GM12878 (cell line): ENCODE measurements around the gene BBC3. TPM values are rescaled to one million over a fixed set of nuclear protein-coding genes. Genes with fewer than 3 reads are reported as not detected.

Experiments
- ATAC-seq: fragments of 200-7000 bp; cut with Tn5 transposase; 3 replicates; pipeline ENCODE4 v1.9.1; 2020; ENCODE audit warnings: mild to moderate bottlenecking, moderate library complexity
- BruUV-seq: library from RNA; stranded (reverse); fragments of 400-500 nt; replicated peaks from 2 replicates; lab custom pipeline; 2021; lab: Mats Ljungman, UMichigan
- CTCF ChIA-PET: fragments of 300-600 bp; sonication (Branson Sonifier 250); formaldehyde crosslinking; extraction: SDS; loops from one replicate; lab custom pipeline; 2021; ENCODE audit warnings: inconsistent platforms; lab: Yijun Ruan, JAX
- POLR2A ChIA-PET: fragments of 350-600 bp; formaldehyde crosslinking; extraction: SDS; loops from one replicate; lab custom pipeline; 2021; ENCODE audit warnings: inconsistent platforms; lab: Charles Lee
- RAD21 ChIA-PET: fragments of 300-600 bp; sonication (Branson Sonifier 250); formaldehyde crosslinking; loops from one replicate; lab custom pipeline; 2023; ENCODE audit warnings: antibody characterized with exemption; ENCODE audit not compliant: unreplicated experiment; lab: Charles Lee
- SMC1A ChIA-PET: fragments of 300-600 bp; sonication (Branson Sonifier 250); formaldehyde crosslinking; loops from one replicate; lab custom pipeline; 2023; ENCODE audit not compliant: unreplicated experiment, uncharacterized antibody; lab: Charles Lee
- DNase-seq: peaks from one replicate; pipeline ENCODE4 v3.0.0-alpha.2; 2011; ENCODE audit warnings: low read depth, low spot score
- FAIRE-seq: peaks from 3 replicates; lab custom pipeline; 2011; peaks lifted over from hg19 to GRCh38; lab: Jason Lieb, UNC
- H2AFZ ChIP-seq: 2 replicates; pipeline ENCODE4 v1.6.0; 2011; ENCODE audit warnings: low read depth, low read length, control low read depth; ENCODE audit not compliant: control insufficient read depth
- H3K27ac ChIP-seq: 2 replicates; pipeline ENCODE4 v1.5.1; 2011; ENCODE audit warnings: control low read depth; ENCODE audit not compliant: control insufficient read depth, insufficient read depth
- H3K27me3 ChIP-seq, 2 experiments: replicated peaks in 1 of 2; 2 replicates each; pipeline versions ENCODE4 v1.6.0 to v1.6.1; 2011; ENCODE audit warnings: low read length in 1 of 2; ENCODE audit not compliant: control insufficient read depth in 2 of 2, insufficient read depth in 2 of 2
- H3K36me3 ChIP-seq, 2 experiments: 2 replicates each; pipeline ENCODE4 v1.5.1; 2011; ENCODE audit warnings: low read length in 1 of 2; ENCODE audit not compliant: control insufficient read depth in 2 of 2, insufficient read depth in 2 of 2
- H3K4me1 ChIP-seq: 2 replicates; pipeline ENCODE4 v1.6.1; 2011; ENCODE audit warnings: mild to moderate bottlenecking, low read length, moderate library complexity, mixed read lengths; ENCODE audit not compliant: control insufficient read depth, insufficient read depth
- H3K4me2 ChIP-seq: 2 replicates; pipeline ENCODE4 v1.6.0; 2011; ENCODE audit warnings: control low read depth; ENCODE audit not compliant: control insufficient read depth, insufficient read depth
- H3K4me3 ChIP-seq: fragments of 200-600 bp; sonication (generic); 2 replicates; pipeline ENCODE4 v1.5.1; 2016
- H3K79me2 ChIP-seq: 2 replicates; pipeline ENCODE4 v1.6.0; 2011; ENCODE audit warnings: low read length; ENCODE audit not compliant: control insufficient read depth, insufficient read depth
- H3K9ac ChIP-seq: 2 replicates; pipeline ENCODE4 v1.8.0; 2011; ENCODE audit warnings: low read length, control low read depth, mixed read lengths; ENCODE audit not compliant: control insufficient read depth, insufficient read depth
- H3K9me3 ChIP-seq: replicated peaks from 3 replicates; pipeline ENCODE4 v1.5.1; 2011; ENCODE audit warnings: mild to moderate bottlenecking, low read length; ENCODE audit not compliant: control insufficient read depth, insufficient read depth
- H4K20me1 ChIP-seq: 2 replicates; pipeline ENCODE4 v1.6.0; 2011; ENCODE audit not compliant: control insufficient read depth, insufficient read depth
- BHLHE40 ChIP-seq, 2 experiments: fragments of 450-650 bp in 1 of 2; IDR thresholded peaks; 2 replicates each; pipeline ENCODE4 v1.6.1; 2011 to 2017; ENCODE audit warnings: low read depth in 2 of 2, borderline replicate concordance in 1 of 2, improper control_type of control experiment in 1 of 2, low read length in 1 of 2, mild to moderate bottlenecking in 1 of 2
- EZH2 ChIP-seq: IDR thresholded peaks from 2 replicates; pipeline ENCODE4 v1.6.1; 2012; ENCODE audit warnings: low read depth, mild to moderate bottlenecking, control low read depth, inconsistent platforms, low read length, borderline replicate concordance; ENCODE audit not compliant: control insufficient read depth
- JUND ChIP-seq: IDR thresholded peaks from 2 replicates; pipeline ENCODE4 v1.6.1; 2012; ENCODE audit warnings: low read depth, mild to moderate bottlenecking, low read length, improper control_type of control experiment, moderate library complexity
- LARP7 ChIP-seq: fragments of 450-650 bp; IDR thresholded peaks from 2 replicates; pipeline ENCODE4 v1.6.1; 2017; ENCODE audit warnings: mild to moderate bottlenecking
- MTA3 ChIP-seq: IDR thresholded peaks from 2 replicates; pipeline ENCODE4 v1.6.1; 2012; ENCODE audit warnings: low read length, inconsistent platforms, borderline replicate concordance
- MYC ChIP-seq: IDR thresholded peaks from 2 replicates; pipeline ENCODE4 v1.6.1; 2011; ENCODE audit warnings: mild to moderate bottlenecking, low read length, moderate library complexity, inconsistent platforms; ENCODE audit not compliant: insufficient read depth, insufficient replicate concordance, insufficient read length, severe bottlenecking
- NFIC ChIP-seq: IDR thresholded peaks from 2 replicates; pipeline ENCODE4 v1.6.1; 2012; ENCODE audit warnings: low read depth, mild to moderate bottlenecking, inconsistent platforms, low read length, moderate library complexity
- NKRF ChIP-seq: fragments of 450-650 bp; conservative IDR thresholded peaks from 2 replicates; pipeline ENCODE4 v1.6.1; 2017; ENCODE audit warnings: mild to moderate bottlenecking, moderate library complexity
- REST ChIP-seq: IDR thresholded peaks from 2 replicates; pipeline ENCODE4 v1.6.1; 2012; ENCODE audit warnings: mild to moderate bottlenecking, low read depth, low read length
- SPI1 ChIP-seq: IDR thresholded peaks from 2 replicates; pipeline ENCODE4 v1.6.1; 2011; ENCODE audit warnings: low read depth, mild to moderate bottlenecking, low read length, moderate library complexity, borderline replicate concordance; ENCODE audit not compliant: insufficient read depth
- SREBF2 ChIP-seq: IDR thresholded peaks from 2 replicates; pipeline ENCODE4 v1.6.1; 2012; ENCODE audit warnings: mild to moderate bottlenecking, low read length
- YBX1 ChIP-seq: fragments of 450-650 bp; IDR thresholded peaks from 2 replicates; pipeline ENCODE4 v1.6.1; 2016; ENCODE audit warnings: antibody characterized with exemption
- WGBS: methylation state at CpG from one replicate; pipeline ENCODE4 v1.1.6; 2016; ENCODE audit warnings: low lambda C conversion rate; ENCODE audit not compliant: insufficient replicate concordance, insufficient coverage; ENCODE audit errors: missing lambda C conversion rate; 5-methylcytosine and 5-hydroxymethylcytosine counted together
- in situ Hi-C: fragments of 300-500 bp; cut with MboI; formaldehyde crosslinking; loops from 9 replicates; pipeline ENCODE4 v1.14.3; 2018; ENCODE audit warnings: mixed read lengths
- intact Hi-C: fragments of 100-400 bp; cut with micrococcal nuclease; formaldehyde crosslinking; loops from one replicate; pipeline ENCODE4 v1.14.2; 2022; ENCODE audit not compliant: unreplicated experiment
- polyA plus RNA-seq, 11 experiments: library from polyadenylated mRNA; depleted of rRNA in 4 of 11; unstranded in 6 of 11; stranded (reverse) in 5 of 11; fragments of >200 nt; fragmentation: Nextera tagmentation in 4 of 11; fragmentation: Illumina TruSeq in 1 of 11; extraction: Ambion mirVana in 4 of 11; extraction: Trizol in 1 of 11; gene quantifications; 1 replicate in 1 of 11; 2 replicates in 10 of 11; pipeline versions ENCODE4 v1.2.1 to v1.2.3, GENCODE V29; 2011 to 2016; ENCODE audit warnings: inconsistent platforms in 2 of 11, missing spikeins in 2 of 11, low read depth in 1 of 11
- total RNA-seq, 4 experiments: library from RNA; depleted of rRNA in 3 of 4; stranded (reverse); fragments of >200 nt in 3 of 4; fragmentation: Illumina TruSeq in 1 of 4; extraction: Trizol in 1 of 4; gene quantifications; 2 replicates each; pipeline versions ENCODE4 v1.2.1 to v1.2.3, GENCODE V29; 2013 to 2021

Gene BBC3
- total and polyA plus RNA-seq, 10 of the 15 experiments (the other 5 are each of a cell fraction or from before 2014, with no cell fraction given): 0.10 to 17.9 (median 7.5) TPM

GRCh38 chr19:47190167-47190727, 40.8 kb downstream of the BBC3 start (continued):
- TF ChIP-seq NKRF (no peak), LARP7 (no peak)

GRCh38 chr19:47188507-47189033, 42.4 kb downstream of the BBC3 start:
- Histone ChIP-seq H2AFZ (no peak overlapping the region), H3K4me3 (no peak overlapping the region), H3K79me2 (no peaks in the 10 kb centered on the region; the same call in none of the 2 replicates), H3K9me3 (no peaks in the 10 kb centered on the region), H3K27ac (no peak overlapping the region), H3K4me2 (no peak overlapping the region), H3K4me1 (peaks cover 19% of the 10 kb centered on the region), H3K27me3 (no peaks in the 10 kb centered on the region), H4K20me1 (no peaks in the 10 kb centered on the region), H3K36me3 (peaks cover 7 to 12% of the 10 kb centered on the region in 2 experiments), H3K9ac (no peak overlapping the region)
- 88% methylated on average over 5 of the region's 5 CpGs for WGBS
- BruUV-seq: TSS peak; percentile 26
- ATAC-seq (no peak), FAIRE-seq (no peak), DNase-seq (no peak)
- CTCF ChIA-PET: interaction anchor here (2.5 to 4.4 kb wide), 5 partner anchors 10 to 59 kb away, joined by 11 to 28 read pairs (median 20); no protein-coding TSS in a partner anchor
- RAD21 ChIA-PET: interaction anchor here (2.9 kb wide), 1 partner anchor 56 kb away, joined by 23 read pairs; no protein-coding TSS in a partner anchor
- intact Hi-C loops (loop anchor here (5.0 kb wide), 1 partner anchor 36 kb away; no protein-coding TSS in a partner anchor), in situ Hi-C loops (no loop called here)
- SMC1A ChIA-PET: interaction anchor here (0.6 to 3.7 kb wide), 6 partner anchors 10 to 58 kb away, joined by 3 to 20 read pairs (median 3); no protein-coding TSS in a partner anchor
- POLR2A ChIA-PET: interaction anchor here (2.4 kb wide), 1 partner anchor 22 kb away, joined by 7 read pairs; no protein-coding TSS in a partner anchor
- TF ChIP-seq MYC (no peak), JUND (no peak), SPI1 (no peak), SREBF2 (no peak), NFIC (no peak), MTA3 (no peak), YBX1 (no peak), EZH2 (no peak), REST (no peak), BHLHE40 (IDR thresholded peaks at IDR 0.05; ENCODE audit: borderline replicate concordance in 1 of 2, low read depth in 2 of 2, low read length in 1 of 2) (no peak)
